Psoas muscle (tissue), 8 donors: ENCODE data around the gene RRBP1. TPM values are rescaled to one million over a fixed set of nuclear protein-coding genes. Genes with fewer than 3 reads are reported as not detected.

Experiments used
- ATAC-seq, 4 donors: fragments of 200-7000 bp; cut with Tn5 transposase; one replicate each; pipeline ENCODE4 v1.9.1; 2020; ENCODE audit warnings: moderate library complexity in 3 of 4, mild to moderate bottlenecking in 2 of 4
- DNase-seq, 2 donors: peaks; one replicate each; pipeline ENCODE4 v3.0.0-alpha.2; 2020
- H3K27ac ChIP-seq: fragments of 200-600 bp; one replicate; pipeline ENCODE4 v1.8.0; 2022
- H3K27me3 ChIP-seq, 3 donors: fragments of 200-600 bp in 1 of 3; one replicate each; pipeline versions ENCODE4 v1.6.1 to v1.8.0; 2013 to 2022; ENCODE audit warnings: low read length in 2 of 3, mild to moderate bottlenecking in 2 of 3, moderate library complexity in 1 of 3; ENCODE audit not compliant: insufficient read depth in 3 of 3
- H3K36me3 ChIP-seq, 2 donors: fragments of 200-600 bp in 1 of 2; one replicate each; pipeline versions ENCODE4 v1.6.1 to v1.8.0; 2013 to 2022; ENCODE audit warnings: low read depth in 1 of 2, mild to moderate bottlenecking in 1 of 2, moderate library complexity in 1 of 2; ENCODE audit not compliant: insufficient read depth in 1 of 2
- H3K4me1 ChIP-seq: fragments of 200-600 bp; one replicate; pipeline ENCODE4 v1.8.0; 2022
- H3K4me3 ChIP-seq: fragments of 200-600 bp; one replicate; pipeline ENCODE4 v1.8.0; 2022; ENCODE audit warnings: mild to moderate bottlenecking
- H3K9me3 ChIP-seq: fragments of 200-600 bp; one replicate; pipeline ENCODE4 v1.8.0; 2022
- WGBS, 3 donors: extraction: QIAGEN DNeasy Blood & Tissue Kit; methylation state at CpG; one replicate each; pipeline versions ENCODE4 v1.1.6 to v1.1.7; 2013; 5-methylcytosine and 5-hydroxymethylcytosine counted together
- intact Hi-C, 2 donors: fragments of 100-400 bp; cut with DNase I; formaldehyde crosslinking; loops; one replicate each; pipeline versions ENCODE4 v1.11.0 to v1.14.2; 2022
- polyA plus RNA-seq, 3 donors: library from polyadenylated mRNA; stranded (reverse); fragments of 200-250 nt; gene quantifications; one replicate each; pipeline ENCODE4 v1.2.3, GENCODE V29; 2013
- total RNA-seq, 4 donors: library from RNA; stranded (reverse); fragmentation: NEBNext Ultra II Directional in 2 of 4; extraction: Animal tissue kit (Norgen Biotek cat#: 25700) in 2 of 4; gene quantifications; one replicate each; pipeline versions ENCODE4 v1.2.1 to v1.2.4, GENCODE V29; 2021 to 2023
- TF ChIP-seq, protein P1 (sequence below): fragments of 200-600 bp; IDR thresholded peaks from one replicate; pipeline ENCODE4 v1.8.0; 2022; ENCODE audit warnings: antibody characterized with exemption
- donor health status: healthy with polysubstance abuse.
- donor health status: DM: no; HTN: no; CAD: no; lungs with moderate emphysema.
- donor health status: Bipolar disorder and iron deficiency.
- donor health status: healthy.
- donor health status: DM: yes; HTN: yes; CAD: no.
- donor health status: DM: no; HTN: no; CAD: no.
- donor health status: DM: no; HTN: no; CAD: no.
- donor health status: DM: yes; HTN: yes; CAD: no.

RRBP1 gene
- total and polyA plus RNA-seq, 7 donors = 14.2 to 40.8 (median 21.8) TPM

DNA sequence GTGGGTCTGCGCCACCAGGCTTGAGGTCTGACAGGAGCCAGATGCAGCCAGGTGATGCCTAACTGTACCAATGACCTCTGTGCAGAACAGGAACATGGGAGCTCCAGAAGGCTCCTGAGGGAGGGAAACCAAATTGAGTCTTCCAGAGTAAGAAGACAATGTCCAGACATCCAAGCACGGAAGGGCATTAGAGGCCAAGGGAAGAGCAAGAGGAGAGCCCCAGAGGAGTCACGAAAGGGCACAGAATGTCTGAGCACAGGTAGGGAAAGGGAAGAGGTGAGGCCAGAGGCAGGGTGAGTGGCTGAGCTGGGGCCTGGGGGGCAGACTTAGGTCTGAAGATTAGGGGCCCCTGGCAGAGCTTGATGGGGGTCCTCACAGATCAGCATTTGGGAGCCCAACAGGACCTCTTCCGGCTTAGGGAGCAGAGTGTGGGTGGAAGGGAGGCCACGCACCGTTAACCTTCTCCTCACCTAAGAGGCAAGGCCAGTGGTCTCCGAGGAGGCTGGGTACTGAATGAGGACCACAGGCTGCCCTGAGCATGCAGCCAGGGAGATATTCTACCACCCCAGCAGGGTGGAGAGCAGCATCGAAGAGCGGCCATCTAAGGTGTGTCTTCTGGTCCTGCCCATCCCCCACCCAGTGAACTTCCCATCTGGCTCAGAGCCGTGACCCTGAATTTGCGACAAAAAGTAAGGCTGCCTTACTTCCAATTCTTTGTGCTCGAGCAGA, 41.7 kb downstream of the RRBP1 start:
- 88 to 92% (median 91%) methylated on average over 12 of the region's 12 CpGs for WGBS, 3 donors
- peaks cover 0 to 45% of the 10 kb centered on the region in 2 donors for H3K36me3 ChIP-seq
- no peak for ATAC-seq

DNA sequence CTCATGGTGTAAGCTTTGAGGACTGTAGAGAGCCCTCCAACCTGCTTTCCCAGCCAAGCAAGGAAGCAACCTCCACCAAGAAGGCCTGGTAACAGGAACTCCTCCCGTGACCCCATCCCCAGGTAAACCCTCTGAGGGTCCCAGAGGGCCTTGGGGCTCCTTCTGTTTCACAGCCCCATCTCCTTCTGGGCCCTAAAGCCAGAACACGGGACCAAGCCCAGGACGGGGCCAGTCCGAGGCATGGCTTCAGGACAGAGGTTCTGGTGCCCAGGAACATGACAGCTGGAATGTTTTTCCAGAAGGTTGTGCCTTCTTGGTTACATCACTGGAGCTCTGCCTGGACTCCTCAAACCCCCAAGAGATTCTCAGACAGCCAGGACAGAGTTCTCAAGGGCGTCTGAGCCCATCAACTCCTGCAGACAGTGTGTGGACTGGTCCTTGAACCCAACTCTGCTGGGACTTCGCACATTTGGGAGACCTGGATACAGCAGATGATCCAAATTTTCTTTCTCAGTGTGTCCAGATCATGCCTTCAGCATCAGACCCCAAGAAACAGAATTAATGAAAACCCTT, 43.1 kb downstream of the RRBP1 start:
- Histone ChIP-seq H3K27ac (no peak overlapping the region), H3K4me1 (peaks cover 39% of the 10 kb centered on the region), H3K36me3 (peaks cover 0 to 52% of the 10 kb centered on the region in 2 donors), H3K27me3 (no peaks in the 10 kb centered on the region), H3K9me3 (no peaks in the 10 kb centered on the region), H3K4me3 (no peak overlapping the region)
- DNase-seq (peak in 1 of 2 donors; percentile 52), ATAC-seq (no peak)
- TF ChIP-seq, protein P1, sequence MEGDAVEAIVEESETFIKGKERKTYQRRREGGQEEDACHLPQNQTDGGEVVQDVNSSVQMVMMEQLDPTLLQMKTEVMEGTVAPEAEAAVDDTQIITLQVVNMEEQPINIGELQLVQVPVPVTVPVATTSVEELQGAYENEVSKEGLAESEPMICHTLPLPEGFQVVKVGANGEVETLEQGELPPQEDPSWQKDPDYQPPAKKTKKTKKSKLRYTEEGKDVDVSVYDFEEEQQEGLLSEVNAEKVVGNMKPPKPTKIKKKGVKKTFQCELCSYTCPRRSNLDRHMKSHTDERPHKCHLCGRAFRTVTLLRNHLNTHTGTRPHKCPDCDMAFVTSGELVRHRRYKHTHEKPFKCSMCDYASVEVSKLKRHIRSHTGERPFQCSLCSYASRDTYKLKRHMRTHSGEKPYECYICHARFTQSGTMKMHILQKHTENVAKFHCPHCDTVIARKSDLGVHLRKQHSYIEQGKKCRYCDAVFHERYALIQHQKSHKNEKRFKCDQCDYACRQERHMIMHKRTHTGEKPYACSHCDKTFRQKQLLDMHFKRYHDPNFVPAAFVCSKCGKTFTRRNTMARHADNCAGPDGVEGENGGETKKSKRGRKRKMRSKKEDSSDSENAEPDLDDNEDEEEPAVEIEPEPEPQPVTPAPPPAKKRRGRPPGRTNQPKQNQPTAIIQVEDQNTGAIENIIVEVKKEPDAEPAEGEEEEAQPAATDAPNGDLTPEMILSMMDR = no peak
- 66 to 89% (median 72%) methylated on average over 6 of the region's 6 CpGs for WGBS, 3 donors
- intact Hi-C loops = no loop called here

More for the DNA sequence above, 41.7 kb downstream of the RRBP1 start:
- no peak for DNase-seq
- Histone ChIP-seq H3K4me3 (no peak overlapping the region), H3K27ac (no peak overlapping the region), H3K4me1 (peaks cover 48% of the 10 kb centered on the region), H3K27me3 (no peaks in the 10 kb centered on the region), H3K9me3 (no peaks in the 10 kb centered on the region)
- TF ChIP-seq, protein P1 = no peak
- intact Hi-C loops = no loop called here

DNA sequence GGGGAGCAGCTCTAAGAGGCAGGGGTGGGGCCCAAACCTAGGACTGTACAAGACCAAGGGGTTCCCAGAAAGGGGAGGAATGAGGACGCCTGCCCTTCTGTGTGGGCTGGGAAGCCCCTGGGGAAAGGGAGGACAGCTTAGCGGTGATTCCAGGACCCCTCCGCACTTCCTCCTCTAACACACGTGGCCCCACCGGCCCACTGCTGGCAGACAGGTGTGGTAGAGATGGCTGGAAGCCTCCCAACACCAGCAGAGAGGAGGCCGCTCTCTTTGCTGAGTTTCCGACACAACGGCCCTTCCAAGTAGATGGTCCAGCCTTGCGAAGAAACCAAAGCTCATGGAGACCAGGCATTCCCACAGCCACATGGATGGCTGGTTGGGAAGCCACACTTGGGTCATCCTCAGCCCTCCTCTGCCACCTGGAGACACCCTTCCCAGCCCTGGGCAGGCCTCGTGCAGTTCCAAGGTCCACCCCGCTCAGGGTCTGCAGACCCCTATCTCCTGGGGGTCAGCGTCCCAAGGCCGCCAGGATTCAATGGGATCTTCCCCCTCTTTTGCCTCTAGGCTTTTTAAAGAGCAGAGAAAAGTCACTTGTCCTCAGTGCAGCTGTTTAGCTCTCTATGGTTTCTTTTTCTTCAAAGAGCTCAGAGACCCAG, 43.9 kb downstream of the RRBP1 start:
- Histone ChIP-seq H3K27ac (no peak overlapping the region), H3K4me3 (no peak overlapping the region), H3K9me3 (no peaks in the 10 kb centered on the region), H3K4me1 (peaks cover 32% of the 10 kb centered on the region), H3K36me3 (peaks cover 0 to 60% of the 10 kb centered on the region in 2 donors), H3K27me3 (no peaks in the 10 kb centered on the region)
- intact Hi-C loops = no loop called here
- DNase-seq (no peak), ATAC-seq (no peak)
- TF ChIP-seq, protein P1 = no peak
- 80 to 88% (median 84%) methylated on average over 13 of the region's 13 CpGs for WGBS, 3 donors

DNA sequence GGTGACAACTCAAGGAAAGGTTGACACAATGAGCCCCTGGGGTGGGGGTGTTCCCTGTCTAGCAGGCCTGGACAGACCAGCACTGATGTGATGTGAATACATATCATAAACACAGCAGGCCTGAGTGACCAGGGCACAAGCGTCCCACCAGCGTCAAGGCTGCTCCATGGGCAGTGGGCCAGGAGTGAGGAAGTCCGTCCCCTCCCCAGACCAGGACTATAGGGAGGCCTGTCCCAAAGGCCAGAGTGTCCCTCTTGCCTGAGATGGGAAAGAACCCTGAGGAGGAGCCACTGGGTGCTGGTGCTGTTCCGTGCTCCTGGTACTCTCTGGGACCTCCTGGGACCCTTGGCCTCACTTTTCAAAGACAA, 44.6 kb downstream of the RRBP1 start:
- Histone ChIP-seq H3K4me3 (no peak overlapping the region), H3K4me1 (peaks cover 26% of the 10 kb centered on the region), H3K36me3 (peaks cover 0 to 63% of the 10 kb centered on the region in 2 donors), H3K27me3 (no peaks in the 10 kb centered on the region), H3K27ac (no peak overlapping the region), H3K9me3 (no peaks in the 10 kb centered on the region)
- ATAC-seq = no peak
- TF ChIP-seq, protein P1 = no peak
- intact Hi-C loops = no loop called here
- WGBS, 3 donors = 56 to 88% (median 73%) methylated on average over 4 of the region's 4 CpGs
- no peak for DNase-seq
